SW480 (cell line): ENCODE results near the gene ITPK1.

Source experiments
- DNase-seq: peaks from one replicate; pipeline ENCODE4 v3.0.0-alpha.2; 2016; ENCODE audit warnings: low spot score

Gene ITPK1

GRCh38 chr14:93027810-93028723 is 87.7 kb downstream of the ITPK1 start:
- no peak for DNase-seq

GRCh38 chr14:93026339-93026738 is 89.4 kb downstream of the ITPK1 start:
- no peak for DNase-seq

- DNase-seq: no peak
Observed at GRCh38 chr14:93025055-93025454, 90.7 kb downstream of the ITPK1 start.

GRCh38 chr14:93024493-93024892 is 91.2 kb downstream of the ITPK1 start:
- DNase-seq: no peak

GRCh38 chr14:93023802-93024434 is 91.8 kb downstream of the ITPK1 start:
- no peak for DNase-seq

- no peak for DNase-seq
Observed at GRCh38 chr14:93023039-93023438, 92.7 kb downstream of the ITPK1 start.

- DNase-seq: no peak
Observed at GRCh38 chr14:93019970-93020369, 95.8 kb downstream of the ITPK1 start.

- no peak for DNase-seq
Observed at GRCh38 chr14:93019367-93019843, 96.3 kb downstream of the ITPK1 start.

- DNase-seq: no peak
Observed at GRCh38 chr14:93018366-93018765, 97.4 kb downstream of the ITPK1 start.

GRCh38 chr14:93017898-93018297 is 97.8 kb downstream of the ITPK1 start:
- DNase-seq: no peak

GRCh38 chr14:93017301-93017797 is 98.4 kb downstream of the ITPK1 start:
- DNase-seq: no peak

GRCh38 chr14:93016275-93016845 is 99.4 kb downstream of the ITPK1 start:
- no peak for DNase-seq

GRCh38 chr14:93015505-93015904 is 100.2 kb downstream of the ITPK1 start:
- no peak for DNase-seq

GRCh38 chr14:93015064-93015463 is 100.7 kb downstream of the ITPK1 start:
- DNase-seq: no peak

- no peak for DNase-seq
Observed at GRCh38 chr14:93014058-93015023, 101.4 kb downstream of the ITPK1 start.

- DNase-seq: peak; percentile 36
Observed at GRCh38 chr14:93012951-93013719, 102.6 kb downstream of the ITPK1 start.

GRCh38 chr14:93012506-93012905 is 103.2 kb downstream of the ITPK1 start:
- DNase-seq: no peak

- DNase-seq: no peak
Observed at GRCh38 chr14:93011650-93012325, 103.9 kb downstream of the ITPK1 start.

GRCh38 chr14:93011141-93011529 is 104.6 kb downstream of the ITPK1 start:
- no peak for DNase-seq

GRCh38 chr14:93010522-93011140 is 105.1 kb downstream of the ITPK1 start:
- DNase-seq: no peak
